ENCODE data around the gene COL25A1.

Gene COL25A1

GRCh38 chr4:108794136-108794535 lies 508.3 kb downstream of the COL25A1 start:
- no peak for DNase-seq

GRCh38 chr4:108793415-108793814 lies 509.0 kb downstream of the COL25A1 start:
- no peak for DNase-seq

- no peak for DNase-seq
Observed at GRCh38 chr4:108788731-108789130, 513.7 kb downstream of the COL25A1 start.

DNA sequence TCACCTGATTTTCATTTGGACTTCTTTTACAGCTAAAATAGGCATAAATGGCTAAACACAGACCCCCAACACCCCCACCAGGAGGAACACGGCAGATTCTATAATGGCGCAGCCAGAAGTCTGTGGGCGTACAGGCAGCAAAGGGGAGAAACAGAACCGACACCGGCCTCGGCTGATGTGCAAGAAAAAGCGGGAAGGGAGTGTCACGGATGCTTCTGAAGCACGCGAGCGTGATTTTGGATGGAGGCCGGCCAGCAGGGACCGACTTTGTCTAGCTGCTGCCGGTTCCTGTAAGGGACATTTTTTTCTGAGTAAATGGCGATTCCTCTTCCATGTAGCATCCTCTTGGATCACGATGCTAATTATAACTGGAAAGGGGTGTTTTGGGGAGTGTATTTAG lies 514.7 kb downstream of the COL25A1 start:
- no peak for DNase-seq

DNA sequence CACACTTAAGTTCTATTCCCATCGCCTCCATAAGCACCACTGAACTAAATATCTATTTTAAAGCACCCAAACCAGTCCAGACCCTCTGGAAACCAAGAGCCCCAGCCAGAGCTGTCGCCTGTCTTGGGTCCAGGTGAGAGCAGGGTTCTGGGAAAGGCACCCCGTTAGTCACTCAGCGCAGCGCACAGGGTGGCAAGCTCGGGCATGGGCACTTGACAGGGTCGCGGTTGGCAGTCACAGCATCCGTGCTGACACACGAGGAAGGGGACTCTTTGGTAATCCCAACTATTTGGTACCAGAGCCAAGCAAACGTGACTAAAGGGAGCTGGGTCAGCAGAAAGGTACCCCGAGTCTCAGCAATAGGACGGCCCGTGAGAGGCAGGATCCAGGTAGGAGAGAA lies 515.4 kb downstream of the COL25A1 start:
- DNase-seq, result no peak

- no peak for DNase-seq
Observed at GRCh38 chr4:108786351-108786750, 516.1 kb downstream of the COL25A1 start.

- DNase-seq, result no peak
Observed at GRCh38 chr4:108783665-108784463, 518.6 kb downstream of the COL25A1 start.

DNA sequence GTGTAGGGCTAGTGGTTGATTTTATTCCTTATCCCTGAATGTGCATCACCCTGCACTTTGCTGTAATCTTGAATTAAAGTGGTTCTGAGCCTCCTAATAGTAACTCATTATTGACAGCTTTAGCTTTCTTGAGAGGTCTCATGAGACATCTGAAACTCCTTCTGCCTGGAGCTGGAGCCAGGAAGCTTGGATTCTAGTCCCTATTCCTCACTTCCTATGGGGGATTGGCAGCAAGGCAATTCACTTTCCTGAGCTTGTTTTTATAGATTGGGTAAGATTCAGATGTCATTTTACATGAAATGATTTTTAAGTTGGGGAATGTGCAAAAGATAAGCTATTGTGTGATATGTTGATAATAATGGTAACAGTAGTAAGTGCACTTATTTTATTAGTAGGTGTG lies 522.5 kb downstream of the COL25A1 start:
- no peak for DNase-seq

DNA sequence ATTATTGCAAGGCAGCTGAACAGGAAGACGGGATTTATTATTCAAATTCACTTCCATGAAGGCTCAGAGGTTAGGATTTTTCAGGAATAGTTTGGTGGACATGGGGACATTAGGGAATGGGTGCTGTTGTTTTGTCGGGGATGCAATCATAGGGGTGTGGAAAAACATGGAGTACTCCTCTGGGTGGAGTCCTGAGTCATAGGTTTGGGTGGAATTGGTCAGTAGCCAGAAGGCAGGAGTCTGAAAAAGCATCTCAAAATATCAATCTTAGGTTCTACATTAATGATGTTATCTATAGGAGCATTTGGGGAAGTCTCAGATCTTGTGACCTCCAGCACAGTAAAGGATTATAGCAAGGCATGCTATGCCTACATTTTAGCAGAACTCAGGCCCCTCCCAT lies 525.1 kb downstream of the COL25A1 start:
- no peak for DNase-seq

- no peak for DNase-seq
Observed at GRCh38 chr4:108775921-108776320, 526.5 kb downstream of the COL25A1 start.

DNA sequence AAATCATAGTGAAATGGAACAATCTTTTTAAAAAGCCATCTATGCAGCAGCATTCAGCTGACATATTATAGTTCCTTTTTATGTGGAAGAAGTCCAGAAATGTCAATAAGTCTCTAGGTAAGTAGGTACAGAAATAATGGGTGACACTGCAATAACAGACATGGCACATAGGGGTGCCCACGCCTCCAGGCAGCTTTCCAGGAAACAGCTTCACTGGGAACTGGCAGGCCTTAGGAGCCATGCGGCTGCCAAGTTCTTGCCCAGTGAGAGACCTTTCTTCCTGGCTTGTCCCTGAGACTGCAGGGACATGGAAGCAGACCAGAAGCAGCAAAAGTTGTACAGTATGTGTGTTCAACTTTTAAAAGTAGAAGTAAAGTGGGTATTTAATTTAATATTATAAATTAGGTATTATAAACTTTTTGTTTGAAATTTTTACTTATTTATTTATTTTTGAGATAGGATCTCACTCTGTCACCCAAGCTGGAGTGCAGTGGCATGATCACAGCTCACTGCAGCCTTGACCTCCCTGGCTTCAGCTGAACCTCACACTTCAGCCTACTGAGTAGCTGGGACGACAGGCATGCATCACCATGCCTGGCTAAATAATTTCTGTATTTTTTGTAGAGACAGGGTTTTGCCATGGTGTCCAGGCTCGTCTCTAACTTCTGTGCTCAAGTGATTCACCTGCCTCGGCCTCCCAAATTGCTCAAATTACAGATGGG lies 527.5 kb downstream of the COL25A1 start:
- no peak for DNase-seq

DNA sequence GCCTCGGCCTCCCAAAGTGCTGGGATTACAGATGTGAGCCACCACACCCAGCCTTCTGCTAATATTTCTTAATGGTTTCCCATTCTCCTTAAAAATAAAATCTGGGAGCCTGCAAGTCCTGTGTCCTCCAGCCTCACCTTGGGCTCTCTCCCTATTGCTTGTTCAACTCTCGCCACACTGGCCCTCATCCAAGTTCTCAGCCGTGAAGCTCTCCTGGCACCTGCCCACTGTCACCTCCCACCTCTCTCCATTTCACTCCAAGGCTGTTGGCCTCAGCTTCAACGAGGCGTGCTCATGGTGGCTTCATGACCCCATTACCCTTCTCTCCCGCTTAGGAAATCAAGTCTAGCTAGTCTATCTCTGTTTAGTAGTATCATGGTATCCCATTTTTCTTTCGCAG lies 530.1 kb downstream of the COL25A1 start:
- no peak for DNase-seq

DNA sequence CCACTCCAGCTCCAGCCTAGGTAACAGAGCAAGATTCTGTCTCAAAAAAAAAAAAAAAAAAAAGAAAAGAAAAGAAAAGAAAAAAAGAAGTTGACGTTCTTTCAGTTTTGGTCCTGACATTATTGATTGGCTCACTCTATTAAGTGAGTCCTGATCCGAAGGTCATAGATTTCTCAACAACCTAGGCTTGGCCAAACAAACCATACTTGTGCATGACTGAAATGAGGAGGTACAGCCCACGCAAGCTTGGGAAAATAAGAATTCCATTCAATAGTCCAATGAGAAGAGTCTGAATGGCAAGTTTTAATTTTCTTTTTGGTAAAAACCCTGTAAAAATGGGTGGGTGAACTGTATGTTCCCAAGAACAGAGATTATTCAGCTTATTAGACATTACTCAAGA lies 536.4 kb downstream of the COL25A1 start:
- no peak for DNase-seq

GRCh38 chr4:108763986-108764385 lies 538.5 kb downstream of the COL25A1 start:
- no peak for DNase-seq

DNA sequence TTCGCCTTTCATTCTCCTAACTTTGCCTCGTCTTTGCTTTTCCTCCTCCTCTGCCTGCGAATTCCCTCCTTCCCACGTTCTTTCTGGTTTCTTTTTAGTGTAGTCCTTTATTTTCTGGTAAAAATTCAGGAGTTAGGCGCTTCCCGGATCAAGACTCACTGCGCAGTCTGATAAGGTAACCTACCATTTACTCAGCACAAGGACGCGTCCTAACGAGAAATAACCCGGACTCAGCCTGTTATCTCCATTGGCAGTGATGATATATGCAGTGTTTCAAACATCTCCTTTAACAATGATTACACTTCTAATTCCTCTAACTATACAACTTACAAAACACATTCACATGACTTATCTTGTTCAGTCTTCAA lies 539.2 kb downstream of the COL25A1 start:
- DNase-seq, result no peak

- no peak for DNase-seq
Observed at GRCh38 chr4:108762559-108763225, 539.8 kb downstream of the COL25A1 start, which contains the start of gene ETNPPL. Gene ETNPPL (minus strand): TSS chr4:108763053. CDS start chr4:108762898, 155 bp downstream.
